HL-60 (cell line): ENCODE measurements around the gene FAM83D.

Experiments used
- DNase-seq, 2 experiments: peaks; one replicate each; pipeline ENCODE4 v3.0.0-alpha.2; 2010 to 2020; ENCODE audit warnings: low read depth in 1 of 2, low spot score in 1 of 2
- H3K27ac ChIP-seq: fragments of 250-450 bp; sonication (Bioruptor Pico); replicated peaks from 2 replicates; pipeline ENCODE4 v1.5.1; 2020; ENCODE audit warnings: mild to moderate bottlenecking, moderate library complexity
- H3K27me3 ChIP-seq: fragments of 250-450 bp; sonication (Bioruptor Pico); 2 replicates; pipeline ENCODE4 v1.5.1; 2021; ENCODE audit warnings: mild to moderate bottlenecking, moderate library complexity; ENCODE audit not compliant: insufficient read depth, poor library complexity, severe bottlenecking
- H3K4me3 ChIP-seq: replicated peaks from 2 replicates; pipeline ENCODE4 v1.5.1; 2011; ENCODE audit warnings: mild to moderate bottlenecking, control low read depth, low read length; ENCODE audit not compliant: insufficient read depth
- CTCF ChIP-seq: IDR thresholded peaks from one replicate; pipeline ENCODE4 v1.5.1; 2011; ENCODE audit warnings: low read length, control low read depth, inconsistent platforms; ENCODE audit not compliant: insufficient read depth
- GABPA ChIP-seq: IDR thresholded peaks from 2 replicates; pipeline ENCODE4 v1.6.1; 2012; ENCODE audit warnings: low read depth
- POLR2AphosphoS5 ChIP-seq: IDR thresholded peaks from 2 replicates; pipeline ENCODE4 v1.6.1; 2012; ENCODE audit warnings: low read depth
- SPI1 ChIP-seq: IDR thresholded peaks from 2 replicates; pipeline ENCODE4 v1.6.1; 2012; ENCODE audit warnings: low read depth, mild to moderate bottlenecking, borderline replicate concordance
- TF ChIP-seq, protein P1 (sequence below): IDR thresholded peaks from 2 replicates; pipeline ENCODE4 v1.6.1; 2012; ENCODE audit warnings: low read depth; ENCODE audit not compliant: insufficient replicate concordance

FAM83D gene

GRCh38 chr20:38931984-38932383, 5.8 kb downstream of the FAM83D start:
- no peak for DNase-seq
- H3K4me3 ChIP-seq: no peak overlapping the region
- no peaks in the 10 kb centered on the region for H3K27me3 ChIP-seq
- no peak overlapping the region for H3K27ac ChIP-seq
- TF ChIP-seq CTCF: no peak
- no peak for TF ChIP-seq SPI1
- no peak for TF ChIP-seq POLR2AphosphoS5
- no peak for TF ChIP-seq GABPA
- TF ChIP-seq, protein P1, sequence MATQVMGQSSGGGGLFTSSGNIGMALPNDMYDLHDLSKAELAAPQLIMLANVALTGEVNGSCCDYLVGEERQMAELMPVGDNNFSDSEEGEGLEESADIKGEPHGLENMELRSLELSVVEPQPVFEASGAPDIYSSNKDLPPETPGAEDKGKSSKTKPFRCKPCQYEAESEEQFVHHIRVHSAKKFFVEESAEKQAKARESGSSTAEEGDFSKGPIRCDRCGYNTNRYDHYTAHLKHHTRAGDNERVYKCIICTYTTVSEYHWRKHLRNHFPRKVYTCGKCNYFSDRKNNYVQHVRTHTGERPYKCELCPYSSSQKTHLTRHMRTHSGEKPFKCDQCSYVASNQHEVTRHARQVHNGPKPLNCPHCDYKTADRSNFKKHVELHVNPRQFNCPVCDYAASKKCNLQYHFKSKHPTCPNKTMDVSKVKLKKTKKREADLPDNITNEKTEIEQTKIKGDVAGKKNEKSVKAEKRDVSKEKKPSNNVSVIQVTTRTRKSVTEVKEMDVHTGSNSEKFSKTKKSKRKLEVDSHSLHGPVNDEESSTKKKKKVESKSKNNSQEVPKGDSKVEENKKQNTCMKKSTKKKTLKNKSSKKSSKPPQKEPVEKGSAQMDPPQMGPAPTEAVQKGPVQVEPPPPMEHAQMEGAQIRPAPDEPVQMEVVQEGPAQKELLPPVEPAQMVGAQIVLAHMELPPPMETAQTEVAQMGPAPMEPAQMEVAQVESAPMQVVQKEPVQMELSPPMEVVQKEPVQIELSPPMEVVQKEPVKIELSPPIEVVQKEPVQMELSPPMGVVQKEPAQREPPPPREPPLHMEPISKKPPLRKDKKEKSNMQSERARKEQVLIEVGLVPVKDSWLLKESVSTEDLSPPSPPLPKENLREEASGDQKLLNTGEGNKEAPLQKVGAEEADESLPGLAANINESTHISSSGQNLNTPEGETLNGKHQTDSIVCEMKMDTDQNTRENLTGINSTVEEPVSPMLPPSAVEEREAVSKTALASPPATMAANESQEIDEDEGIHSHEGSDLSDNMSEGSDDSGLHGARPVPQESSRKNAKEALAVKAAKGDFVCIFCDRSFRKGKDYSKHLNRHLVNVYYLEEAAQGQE: no peak

- H3K4me3 ChIP-seq: no peak overlapping the region
- DNase-seq: no peak
- TF ChIP-seq POLR2AphosphoS5 (no peak), CTCF (no peak), GABPA (no peak), SPI1 (no peak)
- TF ChIP-seq, protein P1: no peak
- no peaks in the 10 kb centered on the region for H3K27me3 ChIP-seq
- no peak overlapping the region for H3K27ac ChIP-seq
Observed at GRCh38 chr20:38932457-38933120, 6.4 kb downstream of the FAM83D start.

- H3K27me3 ChIP-seq: no peaks in the 10 kb centered on the region
- no peak for DNase-seq
- no peak overlapping the region for H3K4me3 ChIP-seq
- TF ChIP-seq SPI1: no peak
- TF ChIP-seq, protein P1: no peak
- no peak for TF ChIP-seq GABPA
- no peak for TF ChIP-seq POLR2AphosphoS5
- TF ChIP-seq CTCF: no peak
- H3K27ac ChIP-seq: no peak overlapping the region
Observed at GRCh38 chr20:38934530-38934929, 8.3 kb downstream of the FAM83D start.
